ENCODE results near the gene ATP5ME.

ATP5ME gene

GRCh38 chr4:705278-706082, 31.4 kb upstream of the ATP5ME start, which contains the start of gene PCGF3:
Gene PCGF3, plus strand, starts transcription at chr4:705832. Its CDS starts 27,849 bp downstream, at chr4:733681.
- peak; percentile 100 for DNase-seq (ENCODE audit: low spot score)
- TF ChIP-seq CTCF (IDR thresholded peaks at IDR 0.05; ENCODE audit: borderline replicate concordance, control extremely low read depth, extremely low read depth, insufficient read depth, missing control alignments), result no peak
- in situ Hi-C loops (cut with MboI; ENCODE audit: low sequenced_read_pairs, unreplicated experiment), result no loop called here

DNA sequence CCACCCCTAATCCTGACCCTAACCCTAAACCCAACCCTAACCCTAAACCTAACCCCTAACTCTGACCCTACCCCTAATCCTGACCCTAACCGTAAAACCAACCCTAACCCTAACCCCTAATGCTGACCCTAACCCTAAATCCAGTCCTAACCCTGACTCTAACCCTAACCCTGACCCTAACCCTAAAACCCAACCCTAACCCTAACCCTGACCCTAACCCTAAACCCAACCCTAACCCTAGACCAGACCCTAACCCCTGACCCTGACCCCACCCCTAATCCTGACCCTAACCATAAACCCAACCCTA, 30.8 kb upstream of the ATP5ME start:
- in situ Hi-C loops (cut with MboI; ENCODE audit: low sequenced_read_pairs, unreplicated experiment), result no loop called here
- TF ChIP-seq CTCF (IDR thresholded peaks at IDR 0.05; ENCODE audit: borderline replicate concordance, control extremely low read depth, extremely low read depth, insufficient read depth, missing control alignments), result no peak
- DNase-seq (ENCODE audit: low spot score), result no peak

- no peak for DNase-seq (ENCODE audit: low spot score)
- in situ Hi-C loops (cut with MboI; ENCODE audit: low sequenced_read_pairs, unreplicated experiment), result no loop called here
- no peak for TF ChIP-seq CTCF (IDR thresholded peaks at IDR 0.05; ENCODE audit: borderline replicate concordance, control extremely low read depth, extremely low read depth, insufficient read depth, missing control alignments)
Observed at GRCh38 chr4:704198-704891, 30.3 kb upstream of the ATP5ME start.

DNA sequence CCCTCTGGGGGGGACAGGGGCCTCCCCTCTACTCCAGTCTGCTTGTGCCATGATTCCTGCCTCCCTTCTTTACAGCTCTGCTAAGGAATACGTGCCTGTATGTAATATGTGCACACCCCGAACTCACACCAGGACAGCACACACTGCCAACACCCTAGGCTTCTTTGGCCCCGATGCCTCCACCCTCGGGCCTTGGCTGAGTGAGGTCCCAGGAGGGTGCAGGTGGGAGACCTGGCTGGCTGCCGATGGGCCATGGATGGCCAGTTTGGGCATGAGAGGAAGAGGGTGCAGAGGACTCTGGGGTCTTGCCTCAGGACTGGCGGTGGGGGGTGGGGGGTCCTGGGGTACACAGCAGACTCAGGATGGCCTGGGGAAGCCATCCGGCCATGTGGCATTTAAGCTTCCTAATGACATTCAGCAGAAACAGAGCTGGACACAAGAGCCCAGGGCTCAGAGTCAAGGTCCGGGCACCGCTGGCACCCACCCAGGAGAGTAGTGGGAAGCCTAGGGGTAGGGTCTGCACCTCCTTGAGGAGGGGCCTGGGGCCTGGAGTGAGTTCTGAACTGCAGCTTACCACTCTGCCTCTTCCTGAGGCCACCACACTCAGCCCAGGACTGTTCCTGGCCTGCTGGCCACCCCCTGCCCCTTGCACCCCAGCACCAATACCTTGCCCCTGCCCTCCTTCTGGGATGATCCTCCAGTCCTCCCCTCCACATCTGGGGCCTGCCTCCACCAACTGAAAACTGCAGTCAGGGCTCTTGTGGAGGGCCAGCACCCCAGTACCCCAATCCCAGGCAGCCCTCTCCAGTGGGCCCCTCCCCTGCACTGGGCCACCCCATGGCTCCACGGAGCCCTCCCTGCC, 29.5 kb upstream of the ATP5ME start:
- in situ Hi-C loops (cut with MboI; ENCODE audit: low sequenced_read_pairs, unreplicated experiment), result no loop called here

GRCh38 chr4:702618-703048, 28.6 kb upstream of the ATP5ME start:
- no peak for DNase-seq (ENCODE audit: low spot score)
- in situ Hi-C loops (cut with MboI; ENCODE audit: low sequenced_read_pairs, unreplicated experiment), result no loop called here
- TF ChIP-seq CTCF (IDR thresholded peaks at IDR 0.05; ENCODE audit: borderline replicate concordance, control extremely low read depth, extremely low read depth, insufficient read depth, missing control alignments), result no peak

More for the DNA sequence above, 29.5 kb upstream of the ATP5ME start:
- no peak for DNase-seq (ENCODE audit: low spot score)
- TF ChIP-seq CTCF (IDR thresholded peaks at IDR 0.05; ENCODE audit: borderline replicate concordance, control extremely low read depth, extremely low read depth, insufficient read depth, missing control alignments), result no peak

- no peak for TF ChIP-seq CTCF (IDR thresholded peaks at IDR 0.05; ENCODE audit: borderline replicate concordance, control extremely low read depth, extremely low read depth, insufficient read depth, missing control alignments)
- in situ Hi-C loops (cut with MboI; ENCODE audit: low sequenced_read_pairs, unreplicated experiment), result no loop called here
- DNase-seq (ENCODE audit: low spot score), result no peak
Observed at GRCh38 chr4:700587-701264, 26.6 kb upstream of the ATP5ME start.
